Measurements from ENCODE around the gene KCNN2. TPM values are rescaled to one million over a fixed set of nuclear protein-coding genes. Genes with fewer than 3 reads are reported as not detected.

Gene KCNN2
- total RNA-seq, 4 donors from 2014 or later: 0.17 to 1.3 (median 0.98) TPM

DNA sequence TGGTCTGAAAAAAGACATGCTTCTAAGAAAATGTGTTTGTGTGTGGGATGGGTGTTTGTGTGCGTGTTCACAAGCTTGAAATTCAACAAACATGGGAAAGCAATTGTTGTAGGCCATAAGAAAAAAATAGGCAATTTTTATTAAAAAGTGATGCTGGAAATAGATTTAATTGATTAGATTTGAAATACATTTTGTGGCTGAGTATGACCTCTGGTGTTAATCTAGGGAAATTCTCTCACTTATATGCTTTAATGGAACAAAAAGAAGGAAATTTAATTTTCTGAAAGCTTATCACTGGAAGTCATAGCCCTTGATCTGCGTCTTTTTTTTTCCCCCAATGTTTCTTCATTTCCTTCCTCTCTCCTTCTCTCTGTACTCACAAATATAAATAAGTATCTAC, 3.5 kb upstream of the KCNN2 start:
- intact Hi-C loops (cut with DNase I; ENCODE audit: low total_unique reads): no loop called here
- H3K4me3 ChIP-seq (ENCODE audit: low read depth, poor library complexity, severe bottlenecking): no peak overlapping the region
- no peak for DNase-seq (ENCODE audit: low spot score in 2 of 2)
- 59 to 61% methylated on average over 2 of the region's 2 CpGs for WGBS, 2 donors
- TF ChIP-seq, protein P1, sequence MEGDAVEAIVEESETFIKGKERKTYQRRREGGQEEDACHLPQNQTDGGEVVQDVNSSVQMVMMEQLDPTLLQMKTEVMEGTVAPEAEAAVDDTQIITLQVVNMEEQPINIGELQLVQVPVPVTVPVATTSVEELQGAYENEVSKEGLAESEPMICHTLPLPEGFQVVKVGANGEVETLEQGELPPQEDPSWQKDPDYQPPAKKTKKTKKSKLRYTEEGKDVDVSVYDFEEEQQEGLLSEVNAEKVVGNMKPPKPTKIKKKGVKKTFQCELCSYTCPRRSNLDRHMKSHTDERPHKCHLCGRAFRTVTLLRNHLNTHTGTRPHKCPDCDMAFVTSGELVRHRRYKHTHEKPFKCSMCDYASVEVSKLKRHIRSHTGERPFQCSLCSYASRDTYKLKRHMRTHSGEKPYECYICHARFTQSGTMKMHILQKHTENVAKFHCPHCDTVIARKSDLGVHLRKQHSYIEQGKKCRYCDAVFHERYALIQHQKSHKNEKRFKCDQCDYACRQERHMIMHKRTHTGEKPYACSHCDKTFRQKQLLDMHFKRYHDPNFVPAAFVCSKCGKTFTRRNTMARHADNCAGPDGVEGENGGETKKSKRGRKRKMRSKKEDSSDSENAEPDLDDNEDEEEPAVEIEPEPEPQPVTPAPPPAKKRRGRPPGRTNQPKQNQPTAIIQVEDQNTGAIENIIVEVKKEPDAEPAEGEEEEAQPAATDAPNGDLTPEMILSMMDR (IDR thresholded peaks at IDR 0.05): no peak
- TF ChIP-seq POLR2A (IDR thresholded peaks at IDR 0.05): no peak

DNA sequence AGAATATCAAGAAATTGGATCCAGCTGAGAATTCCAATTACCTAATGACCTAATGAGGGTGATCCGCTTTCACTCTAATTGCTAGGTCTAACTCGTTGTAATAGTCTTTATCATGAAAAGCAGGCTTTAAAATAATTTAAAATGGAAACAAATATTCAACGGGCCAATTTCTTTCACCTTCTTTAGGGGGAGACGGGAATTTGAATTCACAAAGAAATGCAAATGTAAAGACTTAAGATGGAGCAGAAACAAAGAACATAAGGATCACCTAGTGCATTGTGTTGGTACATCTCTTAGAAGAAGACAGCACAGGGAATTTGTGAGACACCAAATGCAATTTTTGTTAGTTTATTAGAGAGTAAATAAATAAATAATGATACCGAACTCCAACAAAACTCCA, 1.5 kb upstream of the KCNN2 start:
- DNase-seq (ENCODE audit: low spot score in 2 of 2): no peak
- intact Hi-C loops (cut with DNase I; ENCODE audit: low total_unique reads): no loop called here
- WGBS, 2 donors: 12 to 16% methylated on average over 5 of the region's 5 CpGs
- TF ChIP-seq POLR2A (IDR thresholded peaks at IDR 0.05): no peak
- TF ChIP-seq, protein P1 (IDR thresholded peaks at IDR 0.05): no peak
- H3K4me3 ChIP-seq (ENCODE audit: low read depth, poor library complexity, severe bottlenecking): no peak overlapping the region

- H3K4me3 ChIP-seq (ENCODE audit: low read depth, poor library complexity, severe bottlenecking): peak overlapping the region; percentile 18
- peak in 1 of 2 donors; percentile 81 for DNase-seq (ENCODE audit: low spot score in 2 of 2)
- intact Hi-C loops (cut with DNase I; ENCODE audit: low total_unique reads): no loop called here
- no peak for TF ChIP-seq POLR2A (IDR thresholded peaks at IDR 0.05)
- TF ChIP-seq, protein P1 (IDR thresholded peaks at IDR 0.05): no peak
- 0 to 1% methylated on average over 27 to 55 of the region's 78 CpGs for WGBS, 2 donors
These were observed 800 bp upstream of the KCNN2 start for GRCh38 chr5:114360816-114361723.

DNA sequence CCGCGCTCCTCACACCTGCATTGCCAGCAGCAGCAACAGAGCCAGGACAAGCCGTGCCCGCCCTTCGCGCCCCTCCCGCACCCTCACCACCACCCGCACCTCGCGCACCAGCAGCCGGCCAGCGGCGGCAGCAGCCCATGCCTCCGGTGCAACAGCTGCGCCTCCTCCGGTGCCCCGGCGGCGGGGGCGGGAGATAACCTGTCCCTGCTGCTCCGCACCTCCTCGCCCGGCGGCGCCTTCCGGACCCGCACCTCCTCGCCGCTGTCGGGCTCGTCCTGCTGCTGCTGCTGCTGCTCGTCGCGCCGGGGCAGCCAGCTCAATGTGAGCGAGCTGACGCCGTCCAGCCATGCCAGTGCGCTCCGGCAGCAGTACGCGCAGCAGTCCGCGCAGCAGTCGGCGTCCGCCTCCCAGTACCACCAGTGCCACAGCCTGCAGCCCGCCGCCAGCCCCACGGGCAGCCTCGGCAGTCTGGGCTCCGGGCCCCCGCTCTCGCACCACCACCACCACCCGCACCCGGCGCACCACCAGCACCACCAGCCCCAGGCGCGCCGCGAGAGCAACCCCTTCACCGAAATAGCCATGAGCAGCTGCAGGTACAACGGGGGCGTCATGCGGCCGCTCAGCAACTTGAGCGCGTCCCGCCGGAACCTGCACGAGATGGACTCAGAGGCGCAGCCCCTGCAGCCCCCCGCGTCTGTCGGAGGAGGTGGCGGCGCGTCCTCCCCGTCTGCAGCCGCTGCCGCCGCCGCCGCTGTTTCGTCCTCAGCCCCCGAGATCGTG, 517 bp downstream of the KCNN2 start:
- no peak for DNase-seq (ENCODE audit: low spot score in 2 of 2)
- WGBS, 2 donors: 1 to 7% methylated on average over 23 to 49 of the region's 87 CpGs
- TF ChIP-seq POLR2A (IDR thresholded peaks at IDR 0.05): no peak
- TF ChIP-seq, protein P1 (IDR thresholded peaks at IDR 0.05): no peak
- H3K4me3 ChIP-seq (ENCODE audit: low read depth, poor library complexity, severe bottlenecking): peak overlapping the region; percentile 18
- intact Hi-C loops (cut with DNase I; ENCODE audit: low total_unique reads): no loop called here

GRCh38 chr5:114362977-114363761, 1.3 kb downstream of the KCNN2 start:
- TF ChIP-seq POLR2A (IDR thresholded peaks at IDR 0.05): no peak
- TF ChIP-seq, protein P1 (IDR thresholded peaks at IDR 0.05): no peak
- WGBS, 2 donors: 1% methylated on average over 35 to 55 of the region's 62 CpGs
- H3K4me3 ChIP-seq (ENCODE audit: low read depth, poor library complexity, severe bottlenecking): peak overlapping the region; percentile 18
- DNase-seq (ENCODE audit: low spot score in 2 of 2): no peak
- intact Hi-C loops (cut with DNase I; ENCODE audit: low total_unique reads): no loop called here
